ENCODE measurements around the gene TAF1D.

GRCh38 chr11:93719310-93719709, 22.0 kb downstream of the TAF1D start:
- TF ChIP-seq POLR2A (IDR thresholded peaks at IDR 0.05), result no peak
- TF ChIP-seq POLR2AphosphoS5 (IDR thresholded peaks at IDR 0.05), result no peak

All from gastroesophageal sphincter (tissue), 2 donors.